Superior temporal gyrus (tissue), 1 donor: ENCODE measurements around the gene F10.
A peak's percentile ranks its signal among the peaks of the same experiment; 100 is the strongest.

ENCODE experiments used
- DNase-seq: peaks from one replicate; pipeline ENCODE4 v3.0.0-alpha.2; 2016; ENCODE audit errors: extremely low spot score

Gene F10

DNA sequence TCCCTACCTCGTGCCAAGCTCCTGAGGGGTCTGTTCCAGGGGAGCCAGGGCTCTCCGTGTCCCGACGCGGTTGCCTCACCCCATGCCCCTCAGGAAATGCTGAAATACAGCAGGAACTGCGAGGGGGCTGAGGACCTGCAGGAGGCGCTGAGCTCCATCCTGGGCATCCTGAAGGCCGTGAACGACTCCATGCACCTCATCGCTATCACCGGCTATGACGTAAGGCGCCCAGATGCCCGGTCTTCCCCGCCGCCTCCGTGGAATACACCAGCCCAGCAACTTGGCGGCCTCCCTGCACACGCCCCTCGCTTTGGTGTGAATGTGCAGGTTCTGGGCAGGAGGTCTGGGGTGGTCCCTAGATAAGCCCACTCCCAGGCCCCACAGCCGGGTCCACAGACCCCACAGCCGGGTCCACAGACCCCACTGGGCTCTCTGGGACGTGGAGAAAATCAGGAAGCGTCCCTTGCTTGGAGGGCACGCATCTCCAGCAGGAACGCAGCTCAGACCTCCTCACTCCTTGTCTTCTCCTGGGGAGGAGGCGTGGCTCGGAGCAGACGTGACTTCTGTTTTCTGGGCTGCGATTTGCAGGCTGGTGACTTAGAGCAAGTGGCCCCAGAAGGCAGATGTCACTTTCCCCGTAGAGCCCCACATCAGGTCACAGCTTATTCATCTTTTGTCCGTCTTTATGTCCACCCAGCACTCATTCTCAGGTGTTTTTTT lies 36.4 kb upstream of the F10 start:
- DNase-seq, result no peak

- no peak for DNase-seq
Observed at GRCh38 chr13:113086991-113087922, 35.3 kb upstream of the F10 start.

- no peak for DNase-seq
Observed at GRCh38 chr13:113087923-113088690, 34.5 kb upstream of the F10 start.

DNA sequence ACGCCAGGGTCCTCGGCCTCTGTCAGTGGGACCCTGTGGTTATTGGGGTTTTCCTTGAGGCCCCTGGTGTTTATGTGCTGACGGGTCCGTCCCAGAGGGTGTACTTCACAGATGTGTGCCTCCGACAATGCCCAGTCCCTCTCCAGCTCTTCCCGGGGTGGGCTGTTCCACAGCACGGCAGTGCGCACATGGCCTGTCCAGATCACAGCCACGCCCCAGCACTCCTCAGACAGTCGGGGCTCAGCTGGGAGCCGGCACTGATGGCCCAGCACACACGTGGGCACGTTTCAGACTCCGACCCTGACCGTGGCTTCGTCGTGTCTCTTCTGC lies 33.9 kb upstream of the F10 start:
- no peak for DNase-seq

DNA sequence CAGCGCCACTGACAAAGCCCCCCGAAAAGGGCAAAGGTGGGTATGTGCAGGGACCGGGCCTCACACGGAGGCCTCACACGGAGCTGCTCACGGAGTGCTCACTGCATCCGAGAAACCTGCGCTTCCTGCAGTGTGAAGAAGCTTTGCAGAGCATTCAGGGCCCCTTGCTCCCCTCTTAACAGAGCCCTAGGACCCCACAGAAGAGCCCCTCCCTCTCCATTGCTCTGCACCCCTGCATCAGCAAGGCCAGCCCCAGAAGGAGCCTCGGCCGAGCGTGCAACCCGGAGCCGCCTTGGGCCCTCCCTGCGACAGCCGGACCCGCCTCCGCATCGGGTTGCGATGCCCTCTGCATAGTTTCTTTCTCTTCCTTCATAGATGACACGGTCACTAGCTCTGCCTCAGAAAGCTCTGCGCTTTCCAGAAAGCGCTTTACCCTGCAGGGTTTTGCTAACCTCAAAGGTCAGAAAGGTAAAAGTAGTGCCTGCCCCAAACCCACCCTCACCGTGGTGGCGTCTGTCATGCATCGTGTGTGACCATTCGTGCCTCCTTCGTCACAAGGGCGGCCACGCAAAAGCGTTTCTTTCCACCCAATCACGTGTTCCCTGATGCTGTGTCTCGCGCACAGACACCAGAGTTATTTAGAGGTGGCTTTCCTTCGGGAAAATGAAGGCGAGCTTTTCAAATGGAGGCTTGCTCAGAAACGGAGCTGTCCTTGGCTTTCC lies 32.7 kb upstream of the F10 start:
- no peak for DNase-seq

- no peak for DNase-seq
Observed at GRCh38 chr13:113090415-113090770, 32.2 kb upstream of the F10 start.

DNA sequence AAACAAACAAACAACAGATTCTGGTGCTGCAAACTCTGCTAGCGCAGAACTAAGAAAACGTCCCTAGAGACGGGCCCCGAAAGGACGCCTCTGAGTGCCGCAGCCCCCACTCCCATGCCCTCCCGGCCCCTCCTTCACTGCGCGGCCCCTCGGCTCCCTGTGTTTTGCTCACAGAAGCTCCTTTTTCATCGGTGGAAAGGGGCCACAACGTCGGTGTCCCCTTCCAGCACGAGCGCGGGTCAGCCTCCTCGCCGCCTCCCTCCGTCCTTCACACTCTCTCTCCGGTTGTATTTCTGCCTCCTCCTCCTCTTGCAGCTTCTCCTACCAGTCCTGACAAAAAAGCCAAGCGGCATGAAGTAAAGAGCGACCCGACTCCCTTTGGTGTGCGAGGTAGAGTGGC lies 31.8 kb upstream of the F10 start:
- no peak for DNase-seq

DNA sequence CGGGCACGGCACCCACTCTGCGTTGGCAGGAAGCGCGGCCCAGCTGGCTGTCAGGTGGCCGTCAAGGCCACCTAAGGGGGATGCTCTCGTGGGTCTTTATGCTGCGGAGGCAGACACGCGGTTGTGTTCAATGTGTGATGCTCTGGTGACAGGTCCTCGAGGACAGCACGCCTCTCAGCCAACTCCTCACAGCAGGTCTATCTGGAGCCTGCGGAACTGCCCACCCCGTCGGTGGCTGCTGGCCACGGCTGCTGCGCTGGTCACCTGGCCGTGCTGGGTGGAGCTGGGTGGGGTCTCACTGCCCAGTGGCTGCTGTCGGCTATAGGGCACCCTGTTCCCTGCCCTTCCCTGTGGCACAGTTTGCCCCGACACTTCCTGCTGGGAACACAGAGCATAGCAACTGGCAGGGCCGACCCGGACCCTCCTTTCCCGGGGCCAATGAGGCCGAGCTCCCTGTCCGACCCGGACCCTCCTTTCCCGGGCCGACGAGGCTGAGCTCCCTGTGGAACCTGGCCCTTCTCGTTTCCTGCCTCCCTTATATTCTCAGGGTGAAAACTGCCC lies 31.3 kb upstream of the F10 start:
- no peak for DNase-seq

- no peak for DNase-seq
Observed at GRCh38 chr13:113091891-113092775, 30.5 kb upstream of the F10 start.

- no peak for DNase-seq
Observed at GRCh38 chr13:113092776-113093579, 29.6 kb upstream of the F10 start.

DNA sequence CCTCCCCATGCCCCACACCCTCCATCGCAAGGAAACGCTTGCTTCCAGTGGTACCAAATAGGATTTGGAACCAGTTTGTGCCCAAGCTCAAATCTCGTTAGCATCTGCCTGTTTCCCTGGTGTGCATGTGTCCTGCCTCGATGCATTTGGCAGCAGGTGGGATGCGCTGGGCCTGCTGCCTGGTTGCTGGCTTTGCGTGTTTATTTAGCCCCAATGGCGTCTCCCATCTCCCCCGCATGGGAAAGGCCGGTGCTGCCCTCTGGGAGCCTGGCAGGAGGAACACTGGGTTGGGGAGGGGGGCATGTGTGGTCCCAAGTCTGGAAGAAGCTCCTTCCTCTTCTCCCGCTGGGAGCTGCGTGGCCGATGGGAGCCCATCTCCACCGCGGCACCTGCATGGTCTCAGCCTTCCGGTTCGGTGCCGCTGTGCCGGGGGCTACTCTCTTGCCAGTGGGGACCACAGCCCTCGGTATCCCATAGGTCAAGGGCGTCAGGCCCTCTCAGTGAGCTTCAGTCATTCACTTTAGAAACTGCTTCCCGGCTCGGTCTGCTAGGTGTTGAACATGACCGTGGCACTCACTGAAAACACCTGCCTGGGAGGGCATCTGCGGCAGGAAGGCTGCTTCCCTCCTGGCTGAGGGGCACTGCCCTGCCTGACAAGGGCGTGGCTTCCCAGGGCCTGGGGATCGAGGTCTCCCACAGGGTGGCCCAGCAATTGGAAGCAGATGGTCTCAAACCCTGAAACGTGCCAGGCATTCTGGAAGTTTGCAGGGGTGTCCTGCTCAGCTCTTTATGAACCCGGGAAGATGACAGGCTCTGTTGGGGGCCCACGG lies 28.8 kb upstream of the F10 start:
- peak; percentile 26 for DNase-seq

- DNase-seq, result no peak
Observed at GRCh38 chr13:113094410-113094800, 28.2 kb upstream of the F10 start.

GRCh38 chr13:113095146-113096051 lies 27.2 kb upstream of the F10 start:
- DNase-seq, result no peak

GRCh38 chr13:113096052-113096744 lies 26.4 kb upstream of the F10 start:
- DNase-seq, result no peak

DNA sequence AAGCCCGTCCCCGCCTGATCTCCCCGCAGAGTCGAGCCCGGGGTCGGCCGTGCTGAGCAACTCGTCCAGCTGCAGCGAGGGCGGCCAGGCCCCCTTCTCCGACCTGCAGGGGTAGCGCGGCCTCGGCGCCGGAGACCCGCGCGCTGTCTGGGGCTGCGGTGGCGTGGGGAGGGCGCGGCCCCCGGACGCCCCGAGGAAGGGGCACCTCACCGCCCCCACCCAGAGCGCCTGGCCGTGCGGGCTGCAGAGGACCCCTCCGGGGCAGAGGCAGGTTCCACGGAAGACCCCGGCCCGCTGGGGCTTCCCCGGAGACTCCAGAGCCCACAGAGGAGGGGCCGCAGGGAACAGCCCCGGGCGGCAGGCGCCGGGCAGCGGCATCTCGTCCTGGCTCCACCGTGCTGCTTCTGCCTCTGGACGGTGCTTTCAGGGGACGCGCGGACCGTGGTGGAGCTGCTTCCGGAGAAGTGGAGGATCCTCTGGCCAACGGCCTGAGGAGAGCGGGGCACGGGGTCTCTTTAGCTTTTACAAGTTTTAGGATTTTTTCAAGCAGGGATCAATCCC lies 25.8 kb upstream of the F10 start:
- DNase-seq, result no peak

DNA sequence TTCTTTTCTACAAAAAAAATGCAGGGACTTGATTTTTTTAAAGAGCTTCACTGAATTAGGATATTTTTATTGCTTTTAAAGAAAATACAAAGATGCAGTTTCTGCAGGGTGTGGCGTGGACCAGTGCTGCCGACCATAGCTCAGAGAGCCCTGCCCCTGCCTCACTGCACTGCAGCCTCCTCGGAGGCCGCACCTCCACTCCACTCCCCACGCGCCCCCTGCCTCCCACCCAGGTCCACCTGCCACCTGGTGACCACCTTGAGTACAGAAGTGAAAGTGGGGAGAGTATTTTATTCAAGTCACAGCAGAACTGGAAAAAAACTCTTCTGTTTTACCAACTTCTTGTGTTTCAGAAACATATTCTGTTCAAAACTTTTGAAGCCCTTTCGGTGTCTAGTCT lies 24.9 kb upstream of the F10 start:
- DNase-seq, result no peak
